Uterus (tissue), 2 donors: Measurements from ENCODE around the gene SRXN1.

Source experiments
- POLR2A ChIP-seq, 2 donors: fragments of 450-650 bp; IDR thresholded peaks; one replicate each; pipeline ENCODE4 v1.6.1; 2016; ENCODE audit warnings: antibody characterized with exemption in 2 of 2, mild to moderate bottlenecking in 1 of 2, moderate library complexity in 1 of 2
- TF ChIP-seq, protein P1 (sequence below), 4 experiments: fragments of 200-600 bp in 2 of 4; fragments of 450-650 bp in 2 of 4; sonication (generic) in 2 of 4; IDR thresholded peaks; one replicate each; pipeline ENCODE4 v1.5.1; 2016 to 2019; ENCODE audit warnings: antibody characterized with exemption in 4 of 4, mild to moderate bottlenecking in 2 of 4, moderate library complexity in 1 of 4

DNA sequence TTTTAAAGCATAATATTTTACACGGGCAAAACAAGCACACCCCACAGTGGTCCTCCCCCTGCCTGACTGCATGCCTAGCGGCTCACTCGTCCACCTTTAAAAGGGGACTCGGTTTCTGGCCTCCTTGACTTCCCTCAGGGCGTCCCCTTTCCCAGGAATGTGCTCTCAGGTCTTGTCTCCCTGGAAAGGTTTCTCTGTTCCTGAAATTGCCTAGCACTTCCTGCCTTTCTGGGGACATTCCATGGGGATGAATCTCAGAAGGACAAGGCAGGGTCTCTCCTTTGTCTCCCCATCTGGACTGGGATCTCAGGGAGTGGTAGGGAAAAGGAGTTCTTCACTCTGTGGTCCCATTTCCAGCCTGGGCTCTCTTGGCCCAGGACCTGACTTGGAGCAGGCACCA, 47.8 kb downstream of the SRXN1 start:
- TF ChIP-seq, protein P1, sequence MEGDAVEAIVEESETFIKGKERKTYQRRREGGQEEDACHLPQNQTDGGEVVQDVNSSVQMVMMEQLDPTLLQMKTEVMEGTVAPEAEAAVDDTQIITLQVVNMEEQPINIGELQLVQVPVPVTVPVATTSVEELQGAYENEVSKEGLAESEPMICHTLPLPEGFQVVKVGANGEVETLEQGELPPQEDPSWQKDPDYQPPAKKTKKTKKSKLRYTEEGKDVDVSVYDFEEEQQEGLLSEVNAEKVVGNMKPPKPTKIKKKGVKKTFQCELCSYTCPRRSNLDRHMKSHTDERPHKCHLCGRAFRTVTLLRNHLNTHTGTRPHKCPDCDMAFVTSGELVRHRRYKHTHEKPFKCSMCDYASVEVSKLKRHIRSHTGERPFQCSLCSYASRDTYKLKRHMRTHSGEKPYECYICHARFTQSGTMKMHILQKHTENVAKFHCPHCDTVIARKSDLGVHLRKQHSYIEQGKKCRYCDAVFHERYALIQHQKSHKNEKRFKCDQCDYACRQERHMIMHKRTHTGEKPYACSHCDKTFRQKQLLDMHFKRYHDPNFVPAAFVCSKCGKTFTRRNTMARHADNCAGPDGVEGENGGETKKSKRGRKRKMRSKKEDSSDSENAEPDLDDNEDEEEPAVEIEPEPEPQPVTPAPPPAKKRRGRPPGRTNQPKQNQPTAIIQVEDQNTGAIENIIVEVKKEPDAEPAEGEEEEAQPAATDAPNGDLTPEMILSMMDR (IDR thresholded peaks at IDR 0.05) = no peak
- TF ChIP-seq POLR2A (IDR thresholded peaks at IDR 0.05) = no peak
